ENCODE measurements around the gene SERAC1. TPM values are rescaled to one million over a fixed set of nuclear protein-coding genes. Genes with fewer than 3 reads are reported as not detected.

SERAC1 gene
- total and polyA plus RNA-seq, 4 donors = 2.0 to 4.4 (median 2.3) TPM

GRCh38 chr6:158160932-158161539 lies 7.0 kb downstream of the SERAC1 start:
- WGBS = 98% methylated on average over 3 of the region's 3 CpGs

More at GRCh38 chr6:158160932-158161539, 7.0 kb downstream of the SERAC1 start:
- H3K9me3 ChIP-seq (ENCODE audit: control insufficient read depth in 4 of 4, low read length in 3 of 4) = no peaks in the 10 kb centered on the region
- no peaks in the 10 kb centered on the region for H3K4me1 ChIP-seq (ENCODE audit: control insufficient read depth in 4 of 4, insufficient read depth in 4 of 4, low read length in 3 of 4)
- H3K4me3 ChIP-seq (ENCODE audit: low read depth in 1 of 3, low read length in 3 of 3) = no peak overlapping the region
- no peak for DNase-seq (ENCODE audit: low spot score)
- TF ChIP-seq YY1 (IDR thresholded peaks at IDR 0.05) = no peak
- TF ChIP-seq JUND (IDR thresholded peaks at IDR 0.05) = no peak
- TF ChIP-seq RAD21 (IDR thresholded peaks at IDR 0.05) = no peak
- TF ChIP-seq SP1 (IDR thresholded peaks at IDR 0.05) = no peak
- TF ChIP-seq MAX (IDR thresholded peaks at IDR 0.05) = no peak
- TF ChIP-seq GABPA (IDR thresholded peaks at IDR 0.05 in 1 of 2, conservative IDR thresholded peaks at IDR 0.05 in 1 of 2) = no peak
- TF ChIP-seq REST (IDR thresholded peaks at IDR 0.05) = no peak
- TF ChIP-seq FOXA2 (IDR thresholded peaks at IDR 0.05) = no peak
- no peak for TF ChIP-seq ZBTB33 (IDR thresholded peaks at IDR 0.05)
- TF ChIP-seq ATF3 (IDR thresholded peaks at IDR 0.05) = no peak
- TF ChIP-seq HNF4G (IDR thresholded peaks at IDR 0.05) = no peak
- TF ChIP-seq RXRA (IDR thresholded peaks at IDR 0.05) = no peak
- TF ChIP-seq TAF1 (conservative IDR thresholded peaks at IDR 0.05) = no peak
- TF ChIP-seq EGR1 (IDR thresholded peaks at IDR 0.05; ENCODE audit: low read depth in 2 of 2) = no peak
- H3K27me3 ChIP-seq (ENCODE audit: control insufficient read depth in 4 of 4, insufficient read depth in 4 of 4, low read length in 3 of 4) = no peaks in the 10 kb centered on the region
- H3K36me3 ChIP-seq (ENCODE audit: control insufficient read depth in 4 of 4, insufficient read depth in 3 of 4, low read depth in 1 of 4, low read length in 3 of 4) = peaks cover 0 to 4% (median 0%) of the 10 kb centered on the region in 4 donors
- H3K9ac ChIP-seq (ENCODE audit: low read depth in 1 of 2, low read length in 2 of 2) = no peak overlapping the region
- no peak overlapping the region for H3K27ac ChIP-seq (ENCODE audit: low read depth in 1 of 2, low read length in 2 of 2)
